Astrocyte of the cerebellum (primary cell): ENCODE measurements around the gene HEXD.
"Not testable (repeated sequence)": the region's sequence is repeated elsewhere in the genome, so short reads cannot be mapped to it uniquely, and the experiment has no call there.

Source experiments
- DNase-seq: peaks from one replicate; pipeline ENCODE4 v3.0.0-alpha.2; 2011; ENCODE audit warnings: low read depth
- H3K4me3 ChIP-seq: 2 replicates; pipeline ENCODE4 v1.5.1; 2011; ENCODE audit warnings: mild to moderate bottlenecking, low read depth, low read length, moderate library complexity
- CTCF ChIP-seq: IDR thresholded peaks from 2 replicates; pipeline ENCODE4 v1.5.1; 2012; ENCODE audit warnings: low read length, low read depth, moderate library complexity, mild to moderate bottlenecking; ENCODE audit errors: missing control alignments
- in situ Hi-C: cut with HindIII; loops from 2 replicates; pipeline ENCODE4 v1.10.0; 2017; ENCODE audit warnings: low sequenced_read_pairs

Gene HEXD

GRCh38 chr17:82373731-82374625, 44.2 kb upstream of the HEXD start:
- in situ Hi-C loops = no loop called here
- DNase-seq = no peak
- no peak for TF ChIP-seq CTCF
- H3K4me3 ChIP-seq = no peak overlapping the region

DNA sequence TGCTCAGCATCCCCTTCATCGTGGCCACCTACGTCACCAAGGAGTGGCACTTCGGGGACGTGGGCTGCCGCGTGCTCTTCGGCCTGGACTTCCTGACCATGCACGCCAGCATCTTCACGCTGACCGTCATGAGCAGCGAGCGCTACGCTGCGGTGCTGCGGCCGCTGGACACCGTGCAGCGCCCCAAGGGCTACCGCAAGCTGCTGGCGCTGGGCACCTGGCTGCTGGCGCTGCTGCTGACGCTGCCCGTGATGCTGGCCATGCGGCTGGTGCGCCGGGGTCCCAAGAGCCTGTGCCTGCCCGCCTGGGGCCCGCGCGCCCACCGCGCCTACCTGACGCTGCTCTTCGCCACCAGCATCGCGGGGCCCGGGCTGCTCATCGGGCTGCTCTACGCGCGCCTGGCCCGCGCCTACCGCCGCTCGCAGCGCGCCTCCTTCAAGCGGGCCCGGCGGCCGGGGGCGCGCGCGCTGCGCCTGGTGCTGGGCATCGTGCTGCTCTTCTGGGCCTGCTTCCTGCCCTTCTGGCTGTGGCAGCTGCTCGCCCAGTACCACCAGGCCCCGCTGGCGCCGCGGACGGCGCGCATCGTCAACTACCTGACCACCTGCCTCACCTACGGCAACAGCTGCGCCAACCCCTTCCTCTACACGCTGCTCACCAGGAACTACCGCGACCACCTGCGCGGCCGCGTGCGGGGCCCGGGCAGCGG, 43.4 kb upstream of the HEXD start:
- TF ChIP-seq CTCF = no peak
- in situ Hi-C loops = no loop called here
- H3K4me3 ChIP-seq = no peak overlapping the region
- DNase-seq = no peak

GRCh38 chr17:82375359-82376041, 42.6 kb upstream of the HEXD start:
- no peak for TF ChIP-seq CTCF
- in situ Hi-C loops = no loop called here
- no peak overlapping the region for H3K4me3 ChIP-seq
- DNase-seq = no peak

GRCh38 chr17:82376042-82376730, 42.0 kb upstream of the HEXD start:
- no peak overlapping the region for H3K4me3 ChIP-seq
- no peak for DNase-seq
- in situ Hi-C loops = no loop called here
- no peak for TF ChIP-seq CTCF

DNA sequence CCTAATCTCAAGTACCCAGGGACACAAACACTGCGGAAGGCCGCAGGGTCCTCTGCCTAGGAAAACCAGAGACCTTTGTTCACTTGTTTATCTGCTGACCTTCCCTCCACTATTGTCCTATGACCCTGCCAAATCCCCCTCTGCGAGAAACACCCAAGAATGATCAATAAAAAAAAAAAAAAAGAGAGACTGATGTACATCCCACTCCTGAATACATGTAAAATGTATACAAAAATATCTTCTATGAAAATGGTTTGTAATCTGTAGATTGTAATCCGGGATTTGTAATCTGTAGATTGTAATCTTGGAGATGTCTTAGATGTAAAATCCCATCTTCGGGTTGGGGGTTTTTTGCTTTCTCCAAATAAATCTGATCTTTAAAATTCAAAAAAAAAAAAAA, 40.9 kb upstream of the HEXD start:
- DNase-seq, H3K4me3 ChIP-seq, in situ Hi-C loops: not testable (repeated sequence)

DNA sequence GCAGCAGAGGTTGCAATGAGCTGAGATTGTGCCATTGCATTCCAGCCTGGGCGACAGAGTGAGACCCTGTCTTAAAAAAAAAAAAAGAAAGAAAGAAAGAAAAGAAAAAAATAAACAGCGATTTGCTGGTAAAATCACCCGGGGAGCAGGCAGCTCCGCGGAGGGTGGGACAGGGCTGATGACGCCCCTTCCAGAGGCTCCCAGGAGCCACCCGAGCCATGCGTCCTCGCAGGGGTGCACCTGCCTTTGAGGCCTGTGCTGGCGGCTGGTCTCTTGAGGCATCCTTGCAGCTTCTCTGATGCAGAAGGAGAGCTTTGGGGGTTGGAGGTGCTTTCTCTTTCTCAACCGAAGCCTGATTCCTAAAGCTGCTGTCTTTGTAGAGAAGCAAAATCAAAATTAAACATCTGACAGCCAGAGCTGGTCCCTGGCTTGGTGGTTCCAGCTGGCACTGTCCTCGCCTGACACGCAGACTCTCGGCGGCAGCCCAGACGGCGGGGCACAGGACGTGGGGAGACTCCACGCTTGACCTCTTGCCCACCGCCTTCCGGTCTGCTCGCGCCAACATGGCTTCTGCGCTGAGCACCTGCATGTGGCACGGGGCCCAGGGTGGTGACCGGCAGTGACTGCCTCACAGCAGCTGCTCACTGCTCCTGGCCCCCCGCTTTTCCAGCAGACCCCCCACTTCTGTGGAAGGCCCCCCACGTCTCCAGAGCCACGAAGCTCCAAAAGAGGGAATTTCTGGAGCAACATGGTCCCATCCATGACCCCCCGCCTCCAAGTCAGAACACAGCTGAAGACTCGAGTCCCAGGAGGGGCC, 40.0 kb upstream of the HEXD start:
- in situ Hi-C loops = no loop called here
- no peak for DNase-seq
- no peak overlapping the region for H3K4me3 ChIP-seq
- TF ChIP-seq CTCF = no peak
